UCSD-AML1 (cell line): ENCODE measurements around the gene IGFBP4.

Source experiments
- DNase-seq: peaks from one replicate; lab custom pipeline; 2025; ENCODE audit not compliant: unreplicated experiment; lab: John Stamatoyannopoulos, UW

IGFBP4 gene

GRCh38 chr17:40454613-40454995, 11.4 kb downstream of the IGFBP4 start:
- no peak for DNase-seq

GRCh38 chr17:40456396-40456951, 13.2 kb downstream of the IGFBP4 start:
- no peak for DNase-seq

- no peak for DNase-seq
Measured at GRCh38 chr17:40457369-40457768, 14.1 kb downstream of the IGFBP4 start.

- no peak for DNase-seq
Measured at GRCh38 chr17:40457964-40458791, 14.9 kb downstream of the IGFBP4 start.

GRCh38 chr17:40458851-40459482, 15.7 kb downstream of the IGFBP4 start:
- DNase-seq: no peak

GRCh38 chr17:40459636-40460603, 16.7 kb downstream of the IGFBP4 start:
- no peak for DNase-seq

GRCh38 chr17:40460604-40460967, 17.3 kb downstream of the IGFBP4 start:
- no peak for DNase-seq

GRCh38 chr17:40460968-40461731, 17.9 kb downstream of the IGFBP4 start:
- DNase-seq: no peak

- no peak for DNase-seq
Measured at GRCh38 chr17:40461732-40462342, 18.6 kb downstream of the IGFBP4 start.

- DNase-seq: no peak
Measured at GRCh38 chr17:40462343-40463121, 19.3 kb downstream of the IGFBP4 start.

GRCh38 chr17:40463122-40463550, 19.9 kb downstream of the IGFBP4 start:
- DNase-seq: no peak

- DNase-seq: no peak
Measured at GRCh38 chr17:40464392-40464855, 21.2 kb downstream of the IGFBP4 start.

GRCh38 chr17:40466298-40466971, 23.2 kb downstream of the IGFBP4 start:
- no peak for DNase-seq

GRCh38 chr17:40467281-40467867, 24.1 kb downstream of the IGFBP4 start:
- no peak for DNase-seq

- no peak for DNase-seq
Measured at GRCh38 chr17:40468560-40468959, 25.3 kb downstream of the IGFBP4 start.

GRCh38 chr17:40469805-40470675, 26.8 kb downstream of the IGFBP4 start:
- DNase-seq: no peak
